SK-N-MC (cell line): ENCODE measurements around the gene CD300LF.

Source experiments
- EZH2 ChIP-seq: fragments of 200-600 bp; sonication (generic); IDR thresholded peaks from one replicate; pipeline ENCODE4 v1.6.1; 2017; ENCODE audit warnings: antibody characterized with exemption
- POLR2AphosphoS5 ChIP-seq: IDR thresholded peaks from 2 replicates; pipeline ENCODE4 v1.6.1; 2012; ENCODE audit warnings: mild to moderate bottlenecking, low read depth, low read length, borderline replicate concordance

DNA sequence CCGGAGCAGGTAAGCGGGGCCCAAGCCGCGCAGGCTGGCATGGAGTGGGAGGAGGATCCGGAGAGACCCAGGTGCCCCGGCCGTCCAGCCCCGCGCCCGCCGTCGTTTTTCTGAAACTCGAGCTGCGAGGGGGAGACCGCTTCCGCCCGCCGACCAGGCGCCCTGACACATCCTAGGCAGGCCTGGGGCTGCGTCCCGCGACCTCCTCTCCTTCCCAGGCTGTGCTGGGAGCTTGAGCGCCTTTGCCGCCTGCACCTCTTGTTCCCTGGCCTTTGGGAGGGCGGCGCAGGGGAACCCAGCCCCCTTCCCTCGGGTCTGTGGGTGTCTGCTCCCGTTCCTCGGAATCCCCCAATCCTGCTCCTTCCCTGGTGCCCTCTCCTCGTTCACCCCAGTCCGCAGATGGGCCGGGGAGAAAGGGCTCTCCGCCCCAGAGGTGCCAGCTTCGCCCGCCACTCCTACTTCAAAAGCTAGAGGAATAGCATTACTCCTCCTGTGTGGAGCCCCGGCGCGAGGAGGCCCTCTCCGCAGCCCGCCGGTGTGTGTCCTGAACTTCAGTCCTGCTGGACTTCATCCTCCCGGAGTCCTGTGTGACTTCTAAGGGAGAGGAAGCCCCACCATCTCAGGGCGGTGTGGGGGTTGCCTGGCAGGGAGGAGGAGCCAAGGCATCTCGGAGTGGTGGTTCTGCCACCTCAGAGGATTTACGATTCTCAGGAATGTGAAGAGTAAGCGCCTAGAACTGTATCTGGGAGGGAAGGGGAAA lies 36.7 kb upstream of the CD300LF start:
- no peak for TF ChIP-seq POLR2AphosphoS5
- no peak for TF ChIP-seq EZH2
